Type B pancreatic cell (in vitro differentiated cells): Measurements from ENCODE around the gene WDR37. TPM values are rescaled to one million over a fixed set of nuclear protein-coding genes. Genes with fewer than 3 reads are reported as not detected.
"Not testable (repeated sequence)": the region's sequence is repeated elsewhere in the genome, so short reads cannot be mapped to it uniquely, and the experiment has no call there.

ENCODE experiments used
- DNase-seq: peaks from one replicate; pipeline ENCODE4 v3.0.0; 2021; ENCODE audit warnings: mixed read lengths; ENCODE audit not compliant: unreplicated experiment; ENCODE audit errors: extremely low spot score
- H3K27ac Mint-ChIP-seq: 2 replicates; pipeline ENCODE4 v1.8.0; 2021; ENCODE audit warnings: mild to moderate bottlenecking, mixed read lengths
- H3K27me3 Mint-ChIP-seq: 2 replicates; pipeline ENCODE4 v1.8.0; 2021; ENCODE audit warnings: mixed read lengths
- H3K36me3 Mint-ChIP-seq: 2 replicates; pipeline ENCODE4 v1.8.0; 2021; ENCODE audit warnings: mixed read lengths
- H3K4me1 Mint-ChIP-seq: one replicate; pipeline ENCODE4 v1.8.0; 2021; ENCODE audit warnings: mixed read lengths; ENCODE audit not compliant: unreplicated experiment
- H3K4me3 Mint-ChIP-seq: 2 replicates; pipeline ENCODE4 v1.8.0; 2021; ENCODE audit warnings: mild to moderate bottlenecking, mixed read lengths
- H3K9me3 Mint-ChIP-seq: 2 replicates; pipeline ENCODE4 v1.8.0; 2021; ENCODE audit warnings: mixed read lengths
- CTCF ChIP-seq: fragments of 200-600 bp; sonication (generic); conservative IDR thresholded peaks from 2 replicates; pipeline ENCODE4 v1.5.0; 2021; ENCODE audit warnings: antibody characterized with exemption, mild to moderate bottlenecking
- total RNA-seq: library from RNA; stranded (reverse); gene quantifications from 2 replicates; pipeline ENCODE4 v1.2.1, GENCODE V29; 2021; ENCODE audit warnings: low replicate concordance

The WDR37 gene
- total RNA-seq, 1 donor from 2014 or later: 16.2 TPM

DNA sequence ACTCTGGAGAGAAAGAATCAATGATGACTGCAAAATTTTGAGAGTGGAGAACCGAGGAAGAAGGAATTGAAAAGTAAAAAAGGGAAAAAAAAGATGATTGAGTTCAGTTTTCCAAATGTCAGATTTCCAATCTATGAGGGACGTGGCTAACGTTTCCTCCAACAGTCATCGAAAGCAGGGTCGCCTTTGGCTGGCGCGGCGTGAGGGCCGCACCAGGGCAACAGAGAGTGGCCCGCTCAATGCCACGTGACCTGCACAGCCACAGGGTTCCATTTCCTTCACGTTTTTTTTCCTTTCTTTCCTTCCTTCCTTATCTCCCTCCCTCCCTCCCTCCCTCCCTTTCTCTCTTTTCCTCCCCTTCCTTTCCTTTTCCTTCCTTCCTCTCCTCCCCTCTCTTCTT is 101.9 kb downstream of the WDR37 start:
- no peaks in the 10 kb centered on the region for H3K36me3 Mint-ChIP-seq
- TF ChIP-seq CTCF: no peak
- H3K27me3 Mint-ChIP-seq: peaks cover 19% of the 10 kb centered on the region
- H3K9me3 Mint-ChIP-seq: no peaks in the 10 kb centered on the region
- no peak overlapping the region for H3K4me3 Mint-ChIP-seq
- DNase-seq: no peak
- H3K4me1 Mint-ChIP-seq: no peaks in the 10 kb centered on the region
- H3K27ac Mint-ChIP-seq: no peak overlapping the region

DNA sequence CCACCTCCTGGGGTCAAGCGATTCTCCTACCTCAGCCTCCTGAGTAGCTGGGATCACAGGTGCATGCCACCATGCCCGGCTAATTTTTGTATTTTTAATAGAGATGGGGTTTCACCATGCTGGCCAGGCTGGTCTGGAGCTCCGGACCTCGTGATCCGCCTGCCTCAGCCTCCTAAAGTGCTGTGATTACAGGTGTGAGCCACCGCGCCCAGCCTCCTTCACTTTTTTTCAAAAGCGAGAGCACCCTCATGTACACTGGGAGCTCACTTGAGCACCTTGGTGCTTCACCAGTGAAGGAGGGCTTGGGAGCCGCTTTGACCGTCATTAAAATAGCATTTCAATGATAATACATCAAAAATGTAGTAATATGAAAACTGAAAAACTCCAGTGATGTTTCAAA is 102.4 kb downstream of the WDR37 start:
- DNase-seq: peak; percentile 39
- H3K4me1 Mint-ChIP-seq, H3K9me3 Mint-ChIP-seq, H3K36me3 Mint-ChIP-seq, H3K4me3 Mint-ChIP-seq, H3K27ac Mint-ChIP-seq: not testable (repeated sequence)
- H3K27me3 Mint-ChIP-seq: peaks cover 19% of the 10 kb centered on the region

DNA sequence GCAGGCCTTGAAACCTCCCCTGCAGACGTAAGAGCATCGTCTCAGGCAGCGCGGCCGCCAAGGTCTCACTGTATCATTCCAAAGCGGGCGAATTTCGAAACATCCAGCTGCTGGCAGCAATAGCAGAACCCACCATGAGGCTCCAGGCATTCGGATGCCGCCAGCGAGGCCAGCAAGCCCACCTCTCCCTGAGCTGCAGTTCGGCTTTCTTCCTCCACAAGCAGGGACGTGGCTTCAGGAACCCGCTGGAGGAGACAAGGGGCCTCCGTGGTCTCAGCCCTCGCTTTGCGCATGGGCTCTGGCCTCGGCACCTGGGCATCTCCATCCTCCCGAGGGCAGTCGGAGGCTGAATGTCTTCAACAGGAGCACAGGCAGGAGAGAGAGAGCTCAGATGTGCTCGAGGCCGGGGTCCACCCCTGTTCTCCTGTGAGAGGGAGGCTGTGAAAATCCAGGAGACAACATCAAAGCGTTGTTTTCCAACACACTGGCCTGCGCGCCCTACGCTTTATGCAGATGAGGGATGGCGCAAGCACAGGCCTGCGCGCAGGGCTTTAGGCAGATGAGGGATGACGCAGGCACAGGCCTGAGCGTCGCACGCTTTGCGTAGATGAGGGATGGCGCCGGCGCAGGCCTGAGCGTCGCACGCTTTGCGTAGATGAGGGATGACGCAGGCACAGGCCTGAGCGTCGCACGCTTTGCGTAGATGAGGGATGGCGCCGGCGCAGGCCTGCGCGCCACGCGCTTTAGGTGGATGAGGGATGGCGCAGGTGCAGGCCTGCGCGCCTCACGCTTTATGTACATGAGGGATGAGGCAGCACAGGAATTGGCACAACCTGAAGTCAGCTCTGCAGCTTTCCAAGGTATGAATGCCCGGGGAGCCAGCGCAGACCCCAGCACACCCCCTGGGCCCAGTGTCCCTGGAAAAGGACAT is 103.2 kb downstream of the WDR37 start:
- H3K27ac Mint-ChIP-seq: no peak overlapping the region
- peak; percentile 67 for DNase-seq

GRCh38 chr10:1160561-1161314 is 104.6 kb downstream of the WDR37 start:
- TF ChIP-seq CTCF: no peak
- no peaks in the 10 kb centered on the region for H3K36me3 Mint-ChIP-seq
- no peak overlapping the region for H3K27ac Mint-ChIP-seq
- peaks cover 15% of the 10 kb centered on the region for H3K27me3 Mint-ChIP-seq
- peak; percentile 31 for DNase-seq
- H3K4me1 Mint-ChIP-seq: no peaks in the 10 kb centered on the region
- H3K4me3 Mint-ChIP-seq: no peak overlapping the region
- no peaks in the 10 kb centered on the region for H3K9me3 Mint-ChIP-seq

More for the DNA sequence above, 103.2 kb downstream of the WDR37 start:
- no peak overlapping the region for H3K4me3 Mint-ChIP-seq
- no peaks in the 10 kb centered on the region for H3K36me3 Mint-ChIP-seq
- peaks cover 16% of the 10 kb centered on the region for H3K27me3 Mint-ChIP-seq
- no peak for TF ChIP-seq CTCF
- H3K4me1 Mint-ChIP-seq: no peaks in the 10 kb centered on the region
- H3K9me3 Mint-ChIP-seq: no peaks in the 10 kb centered on the region

DNA sequence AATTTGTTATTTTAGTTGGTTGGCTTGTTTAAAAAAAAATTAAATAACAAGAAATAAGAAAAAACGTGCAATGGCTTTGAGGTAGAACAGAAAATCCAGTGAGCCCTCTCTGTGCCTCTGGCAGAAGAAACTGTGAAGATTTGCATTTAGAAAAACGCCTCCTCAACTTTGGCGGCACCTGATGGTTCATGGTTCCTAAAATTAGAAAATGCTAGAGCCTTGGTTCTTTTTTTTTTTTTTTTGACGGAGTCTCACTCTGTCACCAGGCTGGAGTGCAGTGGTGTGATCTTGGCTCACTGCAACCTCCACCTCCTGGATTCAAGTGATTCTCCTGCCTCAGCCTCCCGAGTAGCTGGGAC is 105.1 kb downstream of the WDR37 start:
- not testable (repeated sequence) for H3K4me1 Mint-ChIP-seq, H3K4me3 Mint-ChIP-seq, H3K9me3 Mint-ChIP-seq, DNase-seq, H3K36me3 Mint-ChIP-seq, H3K27ac Mint-ChIP-seq
- peaks cover 17% of the 10 kb centered on the region for H3K27me3 Mint-ChIP-seq

DNA sequence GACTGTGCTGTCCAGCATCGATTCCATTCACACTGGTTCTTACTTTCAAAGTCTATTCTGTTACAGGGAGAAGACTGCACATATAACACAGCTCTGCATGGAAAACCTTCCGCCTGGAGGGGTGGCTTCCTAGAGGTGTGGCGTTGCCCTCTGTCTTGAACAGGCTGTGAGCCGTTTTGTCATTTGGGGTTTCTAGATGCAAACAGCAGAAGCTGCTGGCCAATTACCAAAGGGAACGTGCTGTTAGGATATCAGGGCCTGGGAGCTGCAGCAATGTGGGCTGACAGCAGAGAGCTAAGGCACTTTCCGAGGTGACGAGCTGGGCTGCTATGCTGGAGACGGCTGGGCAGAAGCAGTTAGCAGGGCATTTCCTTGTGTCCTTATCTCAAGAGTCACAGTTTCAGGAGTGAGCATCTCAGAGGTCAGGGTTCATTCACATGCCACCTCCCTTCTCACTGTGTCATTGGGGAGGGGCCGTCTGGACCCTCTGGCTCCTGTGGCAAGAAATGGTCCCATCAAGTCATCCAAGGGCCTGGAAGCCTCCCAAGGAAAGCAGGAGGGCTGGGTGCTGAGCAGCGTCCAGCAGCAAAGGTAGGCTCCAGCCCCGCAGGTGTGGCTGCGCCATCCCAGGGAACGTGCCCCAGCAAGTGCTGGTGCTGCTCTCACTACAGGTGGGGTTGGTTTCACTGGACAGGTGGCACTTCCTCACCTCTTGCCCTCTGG is 106.5 kb downstream of the WDR37 start:
- H3K36me3 Mint-ChIP-seq: no peaks in the 10 kb centered on the region
- H3K9me3 Mint-ChIP-seq: no peaks in the 10 kb centered on the region
- H3K4me1 Mint-ChIP-seq: no peaks in the 10 kb centered on the region
- no peak for TF ChIP-seq CTCF
- peaks cover 12% of the 10 kb centered on the region for H3K27me3 Mint-ChIP-seq
- H3K27ac Mint-ChIP-seq: no peak overlapping the region
- peak; percentile 31 for DNase-seq
- H3K4me3 Mint-ChIP-seq: no peak overlapping the region
